ENCODE data around the gene WNT3A.

WNT3A gene

DNA sequence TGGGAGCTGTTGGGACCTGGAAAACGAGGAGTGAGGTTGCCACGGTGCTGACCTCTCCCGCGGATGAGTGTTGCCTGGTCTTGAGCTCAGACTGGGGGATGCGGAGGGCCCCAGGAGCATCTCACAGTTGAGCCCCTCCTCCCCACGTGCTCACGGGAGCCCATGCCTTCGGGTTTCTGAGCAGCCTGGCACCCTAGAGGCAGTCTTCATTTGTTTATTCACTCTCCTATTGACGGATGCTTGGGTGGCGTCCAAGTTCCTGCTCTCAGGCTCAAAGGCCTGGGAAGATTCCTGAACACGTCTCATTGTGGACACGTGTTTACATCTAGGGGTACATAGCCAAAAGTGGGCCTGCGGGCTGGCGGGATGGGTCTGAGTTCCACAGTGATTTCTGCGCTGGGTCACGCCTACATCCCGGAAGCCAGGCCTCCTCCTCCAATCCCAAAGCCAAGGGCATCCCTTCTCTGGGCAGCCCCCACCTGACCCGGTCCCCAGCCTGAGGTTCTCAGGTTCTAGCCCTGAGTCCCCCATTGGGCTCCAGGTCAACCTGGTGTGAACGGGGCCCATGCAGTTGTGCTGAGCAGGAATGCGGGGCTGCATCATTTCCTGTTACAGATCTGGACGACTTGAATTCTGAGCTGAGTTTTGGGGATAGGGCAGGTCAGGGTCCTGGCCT is 14.7 kb downstream of the WNT3A start:
- DNase-seq, result no peak
- H3K4me3 ChIP-seq (ENCODE audit: low read depth, low read length), result no peak overlapping the region
- H3K27me3 ChIP-seq (replicated peaks), result no peaks in the 10 kb centered on the region
- no peaks in the 10 kb centered on the region for H3K36me3 ChIP-seq (replicated peaks)
- TF ChIP-seq, protein P1, sequence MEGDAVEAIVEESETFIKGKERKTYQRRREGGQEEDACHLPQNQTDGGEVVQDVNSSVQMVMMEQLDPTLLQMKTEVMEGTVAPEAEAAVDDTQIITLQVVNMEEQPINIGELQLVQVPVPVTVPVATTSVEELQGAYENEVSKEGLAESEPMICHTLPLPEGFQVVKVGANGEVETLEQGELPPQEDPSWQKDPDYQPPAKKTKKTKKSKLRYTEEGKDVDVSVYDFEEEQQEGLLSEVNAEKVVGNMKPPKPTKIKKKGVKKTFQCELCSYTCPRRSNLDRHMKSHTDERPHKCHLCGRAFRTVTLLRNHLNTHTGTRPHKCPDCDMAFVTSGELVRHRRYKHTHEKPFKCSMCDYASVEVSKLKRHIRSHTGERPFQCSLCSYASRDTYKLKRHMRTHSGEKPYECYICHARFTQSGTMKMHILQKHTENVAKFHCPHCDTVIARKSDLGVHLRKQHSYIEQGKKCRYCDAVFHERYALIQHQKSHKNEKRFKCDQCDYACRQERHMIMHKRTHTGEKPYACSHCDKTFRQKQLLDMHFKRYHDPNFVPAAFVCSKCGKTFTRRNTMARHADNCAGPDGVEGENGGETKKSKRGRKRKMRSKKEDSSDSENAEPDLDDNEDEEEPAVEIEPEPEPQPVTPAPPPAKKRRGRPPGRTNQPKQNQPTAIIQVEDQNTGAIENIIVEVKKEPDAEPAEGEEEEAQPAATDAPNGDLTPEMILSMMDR (IDR thresholded peaks at IDR 0.05; ENCODE audit: low read depth, low read length, missing control alignments), result no peak
- in situ Hi-C loops (cut with HindIII; ENCODE audit: low pct_ligation_motif_present, low sequenced_read_pairs), result no loop called here
- no peak overlapping the region for H3K27ac ChIP-seq

DNA sequence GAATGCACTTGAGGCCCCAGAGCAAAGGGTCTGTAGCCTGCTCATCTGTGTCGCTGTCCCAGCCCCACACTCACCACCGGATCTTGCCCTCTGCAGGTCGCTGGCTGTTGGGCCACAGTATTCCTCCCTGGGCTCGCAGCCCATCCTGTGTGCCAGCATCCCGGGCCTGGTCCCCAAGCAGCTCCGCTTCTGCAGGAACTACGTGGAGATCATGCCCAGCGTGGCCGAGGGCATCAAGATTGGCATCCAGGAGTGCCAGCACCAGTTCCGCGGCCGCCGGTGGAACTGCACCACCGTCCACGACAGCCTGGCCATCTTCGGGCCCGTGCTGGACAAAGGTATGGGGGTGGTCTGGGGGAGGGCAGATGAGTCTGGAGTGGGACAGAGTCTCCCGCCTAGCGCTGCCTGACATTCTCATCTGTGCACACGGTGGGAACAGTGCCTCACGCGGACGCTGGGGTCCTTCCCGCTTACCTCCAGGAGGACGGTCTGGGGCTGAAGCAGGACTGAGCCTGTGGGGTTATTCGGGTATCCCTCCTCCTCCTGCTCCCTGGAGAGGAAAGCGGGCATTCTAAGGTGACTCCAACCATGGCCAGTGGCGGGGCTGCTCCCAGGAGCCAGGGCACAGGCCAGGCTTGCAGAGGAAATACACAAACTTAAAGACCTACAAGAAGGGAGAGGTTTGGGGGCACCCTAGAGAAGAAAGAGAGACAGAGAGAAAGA is 15.9 kb downstream of the WNT3A start:
- no peaks in the 10 kb centered on the region for H3K27me3 ChIP-seq (replicated peaks)
- H3K4me3 ChIP-seq (ENCODE audit: low read depth, low read length), result no peak overlapping the region
- H3K36me3 ChIP-seq (replicated peaks), result no peaks in the 10 kb centered on the region
- no peak for DNase-seq
- TF ChIP-seq, protein P1 (IDR thresholded peaks at IDR 0.05; ENCODE audit: low read depth, low read length, missing control alignments), result no peak
- in situ Hi-C loops (cut with HindIII; ENCODE audit: low pct_ligation_motif_present, low sequenced_read_pairs), result no loop called here
- no peak overlapping the region for H3K27ac ChIP-seq

- no peaks in the 10 kb centered on the region for H3K36me3 ChIP-seq (replicated peaks)
- H3K27me3 ChIP-seq (replicated peaks), result no peaks in the 10 kb centered on the region
- H3K27ac ChIP-seq, result no peak overlapping the region
- H3K4me3 ChIP-seq (ENCODE audit: low read depth, low read length), result no peak overlapping the region
- in situ Hi-C loops (cut with HindIII; ENCODE audit: low pct_ligation_motif_present, low sequenced_read_pairs), result no loop called here
- no peak for DNase-seq
- TF ChIP-seq, protein P1 (IDR thresholded peaks at IDR 0.05; ENCODE audit: low read depth, low read length, missing control alignments), result no peak
Observed at GRCh38 chr1:228023294-228023639, 16.5 kb downstream of the WNT3A start.

DNA sequence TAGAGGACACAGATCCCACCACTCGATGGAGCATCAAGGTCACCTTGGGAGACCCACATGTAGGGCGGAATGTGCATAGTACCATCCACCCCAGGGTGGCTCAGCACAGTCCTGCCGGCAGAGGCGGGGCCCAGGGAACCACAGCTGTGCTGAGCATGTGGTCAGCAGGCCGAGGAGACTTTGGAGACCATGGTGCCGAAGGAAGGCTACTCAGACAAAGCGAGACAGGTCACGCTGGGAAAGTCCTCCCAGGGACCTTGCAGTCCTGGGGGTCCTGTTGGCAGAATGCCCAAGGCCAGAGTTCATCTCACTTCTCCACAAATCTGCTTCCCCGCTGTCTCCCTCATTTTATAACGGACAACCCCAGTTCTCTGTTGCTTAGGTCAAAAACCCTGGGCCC is 22.5 kb downstream of the WNT3A start:
- no peak overlapping the region for H3K4me3 ChIP-seq (ENCODE audit: low read depth, low read length)
- no peaks in the 10 kb centered on the region for H3K36me3 ChIP-seq (replicated peaks)
- no peak overlapping the region for H3K27ac ChIP-seq
- H3K27me3 ChIP-seq (replicated peaks), result no peaks in the 10 kb centered on the region
- TF ChIP-seq, protein P1 (IDR thresholded peaks at IDR 0.05; ENCODE audit: low read depth, low read length, missing control alignments), result no peak
- in situ Hi-C loops (cut with HindIII; ENCODE audit: low pct_ligation_motif_present, low sequenced_read_pairs), result no loop called here
- no peak for DNase-seq

DNA sequence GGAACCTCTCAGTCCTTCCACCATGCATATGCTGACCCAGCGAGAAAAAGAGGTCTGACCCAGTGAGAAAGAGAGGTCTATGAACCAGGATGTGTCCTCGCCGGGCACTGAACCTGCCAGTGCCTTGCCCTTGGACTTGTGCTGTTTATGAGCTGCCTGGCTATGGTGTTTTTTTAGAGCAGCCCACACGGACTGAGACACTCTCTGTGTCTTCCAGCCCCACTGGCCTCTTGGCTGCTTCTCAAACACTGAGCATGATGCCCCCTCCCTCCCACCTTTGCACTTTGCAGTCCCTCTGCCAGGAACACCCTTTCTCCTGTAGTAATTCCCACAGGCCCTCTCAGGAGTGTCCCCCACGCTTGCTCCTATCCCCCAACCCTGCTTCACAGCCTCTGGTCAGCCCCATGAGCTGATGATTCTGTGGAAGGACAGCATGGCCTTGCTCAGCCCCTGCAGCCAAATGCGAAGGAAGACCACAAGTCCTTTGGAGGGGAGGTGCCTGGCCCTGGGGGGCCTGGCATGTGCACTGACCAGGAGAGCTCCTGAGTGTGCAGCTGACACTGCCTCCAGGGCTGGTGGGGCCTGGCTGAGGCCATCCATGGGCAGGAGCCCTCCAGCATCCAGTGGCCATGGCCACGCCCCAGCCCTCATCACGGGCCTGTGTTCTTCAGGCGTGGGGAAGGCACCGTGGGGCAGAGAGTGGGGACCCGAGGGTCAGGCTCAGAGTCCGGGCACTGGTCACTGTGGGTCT is 23.8 kb downstream of the WNT3A start:
- Histone ChIP-seq H3K27me3 (replicated peaks) (no peaks in the 10 kb centered on the region), H3K27ac (no peak overlapping the region), H3K36me3 (replicated peaks) (no peaks in the 10 kb centered on the region), H3K4me3 (ENCODE audit: low read depth, low read length) (no peak overlapping the region)
- TF ChIP-seq, protein P1 (IDR thresholded peaks at IDR 0.05; ENCODE audit: low read depth, low read length, missing control alignments), result no peak
- in situ Hi-C loops (cut with HindIII; ENCODE audit: low pct_ligation_motif_present, low sequenced_read_pairs), result no loop called here
- DNase-seq, result no peak

All from brain microvascular endothelial cell (primary cell).